HFF-Myc (cell line): ENCODE data around the gene DBI.

Experiments
- DNase-seq: peaks from one replicate; pipeline ENCODE4 v3.0.0-alpha.2; 2011; ENCODE audit warnings: low read depth; ENCODE audit errors: extremely low read depth
- H3K4me3 ChIP-seq: replicated peaks from 2 replicates; pipeline ENCODE4 v1.5.1; 2011; ENCODE audit warnings: low read depth, mild to moderate bottlenecking, control low read depth, low read length
- TF ChIP-seq, protein P1 (sequence below): IDR thresholded peaks from 2 replicates; pipeline ENCODE4 v1.5.1; 2012; ENCODE audit warnings: mild to moderate bottlenecking, low read depth, low read length, control low read depth; ENCODE audit errors: missing control alignments

The DBI gene

DNA sequence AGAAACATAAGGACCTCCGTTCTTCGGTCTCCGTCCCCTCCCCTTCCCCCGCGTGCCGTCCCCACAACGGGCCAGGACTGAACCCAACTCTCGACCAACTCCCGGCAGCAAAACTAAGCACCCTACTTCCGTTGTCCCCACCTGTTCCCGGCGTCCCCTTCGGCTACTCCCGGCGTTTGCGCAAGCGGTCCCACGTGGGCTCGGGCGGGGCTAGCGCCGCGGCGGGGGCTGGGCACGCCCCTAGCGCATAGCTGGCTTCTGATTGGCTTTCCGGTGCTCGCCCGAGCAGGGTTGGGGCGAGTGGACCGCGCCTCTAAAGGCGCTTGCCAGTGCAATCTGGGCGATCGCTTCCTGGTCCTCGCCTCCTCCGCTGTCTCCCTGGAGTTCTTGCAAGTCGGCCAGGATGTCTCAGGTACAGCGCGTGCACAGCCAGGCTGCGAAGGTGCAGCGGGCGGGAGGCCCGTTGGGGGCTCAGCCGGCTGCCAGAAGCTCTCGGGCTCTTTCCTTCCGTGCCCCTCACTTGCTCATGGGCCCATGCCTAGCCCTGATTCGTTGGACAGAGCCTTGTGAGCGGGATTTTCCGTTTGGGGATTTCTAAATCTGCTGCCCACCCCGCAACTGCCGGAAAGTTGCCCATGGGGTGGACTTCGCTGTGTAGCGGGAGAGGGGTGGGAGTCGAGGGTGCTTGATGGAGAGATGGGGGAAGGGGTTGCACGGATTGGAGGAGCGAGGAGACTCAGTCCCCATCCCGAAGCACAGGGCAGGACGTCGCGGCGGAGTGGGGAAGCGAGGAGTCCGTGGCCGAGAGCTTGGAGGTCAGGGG lies at the start of gene DBI, which contains the start of gene C2orf76:
DBI (plus strand) TSS at position 329 of the 823 bp plus-strand sequence; CDS start at position 404, 75 bp downstream.
C2orf76 (minus strand) TSS at position 186 of the 823 bp plus-strand sequence. CDS start 26,875 bp downstream, outside the sequence.
- DNase-seq, result peak; percentile 79
- H3K4me3 ChIP-seq, result peak within 1 kb of the TSS; percentile 93

DNA sequence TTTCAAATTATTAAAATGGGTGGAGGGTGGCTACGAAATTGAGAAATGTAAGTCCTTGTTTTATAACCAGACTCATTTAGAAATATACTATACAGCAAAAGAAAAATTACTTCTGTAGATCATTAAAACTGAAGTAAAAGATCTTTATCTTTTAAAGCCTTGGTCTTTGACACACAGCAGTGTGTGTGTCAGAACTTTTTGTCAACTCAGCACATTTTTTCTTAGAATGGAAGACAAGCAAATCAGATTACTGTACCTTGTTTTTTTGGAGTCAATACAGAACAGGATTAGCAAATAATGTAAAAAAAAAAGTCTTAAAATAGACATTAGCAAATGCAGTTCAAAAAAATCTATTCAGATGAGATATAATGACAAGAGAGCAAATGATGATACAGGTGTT lies 49.2 kb upstream of the DBI start:
- TF ChIP-seq, protein P1, sequence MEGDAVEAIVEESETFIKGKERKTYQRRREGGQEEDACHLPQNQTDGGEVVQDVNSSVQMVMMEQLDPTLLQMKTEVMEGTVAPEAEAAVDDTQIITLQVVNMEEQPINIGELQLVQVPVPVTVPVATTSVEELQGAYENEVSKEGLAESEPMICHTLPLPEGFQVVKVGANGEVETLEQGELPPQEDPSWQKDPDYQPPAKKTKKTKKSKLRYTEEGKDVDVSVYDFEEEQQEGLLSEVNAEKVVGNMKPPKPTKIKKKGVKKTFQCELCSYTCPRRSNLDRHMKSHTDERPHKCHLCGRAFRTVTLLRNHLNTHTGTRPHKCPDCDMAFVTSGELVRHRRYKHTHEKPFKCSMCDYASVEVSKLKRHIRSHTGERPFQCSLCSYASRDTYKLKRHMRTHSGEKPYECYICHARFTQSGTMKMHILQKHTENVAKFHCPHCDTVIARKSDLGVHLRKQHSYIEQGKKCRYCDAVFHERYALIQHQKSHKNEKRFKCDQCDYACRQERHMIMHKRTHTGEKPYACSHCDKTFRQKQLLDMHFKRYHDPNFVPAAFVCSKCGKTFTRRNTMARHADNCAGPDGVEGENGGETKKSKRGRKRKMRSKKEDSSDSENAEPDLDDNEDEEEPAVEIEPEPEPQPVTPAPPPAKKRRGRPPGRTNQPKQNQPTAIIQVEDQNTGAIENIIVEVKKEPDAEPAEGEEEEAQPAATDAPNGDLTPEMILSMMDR, result no peak
- H3K4me3 ChIP-seq, result no peak overlapping the region
- no peak for DNase-seq

More for the DNA sequence above, at the start of gene DBI, which contains the start of gene C2orf76:
- TF ChIP-seq, protein P1, result no peak

- DNase-seq, result no peak
- no peak overlapping the region for H3K4me3 ChIP-seq
- TF ChIP-seq, protein P1, result no peak
These were observed 47.2 kb upstream of the DBI start for GRCh38 chr2:119319593-119319992.

- TF ChIP-seq, protein P1, result no peak
- DNase-seq, result no peak
These were observed 43.3 kb upstream of the DBI start for GRCh38 chr2:119323459-119323858.

GRCh38 chr2:119324685-119325270 lies 42.0 kb upstream of the DBI start:
- TF ChIP-seq, protein P1, result no peak
- no peak overlapping the region for H3K4me3 ChIP-seq
- DNase-seq, result no peak

More at GRCh38 chr2:119323459-119323858, 43.3 kb upstream of the DBI start:
- H3K4me3 ChIP-seq, result no peak overlapping the region

- no peak for DNase-seq
- TF ChIP-seq, protein P1, result no peak
These were observed 39.8 kb upstream of the DBI start for GRCh38 chr2:119326938-119327337.

More at GRCh38 chr2:119326938-119327337, 39.8 kb upstream of the DBI start:
- no peak overlapping the region for H3K4me3 ChIP-seq
